Activated CD4-positive, alpha-beta memory T cell treated with anti-CD3 and anti-CD28 coated beads, Interleukin-2, amount 10 ng/mL, durations not matched to agents 7 days and 5 days (primary cell): ENCODE data around the gene MCM8. TPM values are rescaled to one million over a fixed set of nuclear protein-coding genes. Genes with fewer than 3 reads are reported as not detected.
A peak's percentile ranks its signal among the peaks of the same experiment; 100 is the strongest.

Experiments
- CTCF ChIA-PET: fragments of 350-600 bp; sonication (Branson Sonifier 250); formaldehyde crosslinking; loops from one replicate; lab custom pipeline; 2021; ENCODE audit warnings: antibody characterized with exemption, inconsistent platforms; lab: Charles Lee
- POLR2A ChIA-PET: fragments of 350-600 bp; sonication (Branson Sonifier 250); formaldehyde crosslinking; loops from one replicate; lab custom pipeline; 2021; ENCODE audit warnings: antibody characterized with exemption; lab: Charles Lee
- DNase-seq: peaks from one replicate; pipeline ENCODE4 v3.0.0-alpha.2; 2020
- H3K27ac Mint-ChIP-seq: one replicate; pipeline ENCODE4 v1.8.0; 2021; ENCODE audit warnings: mild to moderate bottlenecking, mixed read lengths
- H3K27me3 Mint-ChIP-seq: one replicate; pipeline ENCODE4 v1.8.0; 2021; ENCODE audit warnings: mixed read lengths
- H3K36me3 Mint-ChIP-seq: one replicate; pipeline ENCODE4 v1.8.0; 2021; ENCODE audit warnings: low read depth, mixed read lengths
- H3K4me1 Mint-ChIP-seq: one replicate; pipeline ENCODE4 v1.8.0; 2021; ENCODE audit warnings: mixed read lengths
- H3K4me3 Mint-ChIP-seq: one replicate; pipeline ENCODE4 v1.8.0; 2021; ENCODE audit warnings: mild to moderate bottlenecking, mixed read lengths
- H3K9me3 Mint-ChIP-seq: one replicate; pipeline ENCODE4 v1.8.0; 2021; ENCODE audit warnings: mixed read lengths
- total RNA-seq, 2 experiments: library from RNA; stranded (reverse); gene quantifications; one replicate each; pipeline ENCODE4 v1.2.3, GENCODE V29; 2021

The MCM8 gene
- total RNA-seq, 2 experiments from 2014 or later: 33.2 to 34.5 TPM

DNA sequence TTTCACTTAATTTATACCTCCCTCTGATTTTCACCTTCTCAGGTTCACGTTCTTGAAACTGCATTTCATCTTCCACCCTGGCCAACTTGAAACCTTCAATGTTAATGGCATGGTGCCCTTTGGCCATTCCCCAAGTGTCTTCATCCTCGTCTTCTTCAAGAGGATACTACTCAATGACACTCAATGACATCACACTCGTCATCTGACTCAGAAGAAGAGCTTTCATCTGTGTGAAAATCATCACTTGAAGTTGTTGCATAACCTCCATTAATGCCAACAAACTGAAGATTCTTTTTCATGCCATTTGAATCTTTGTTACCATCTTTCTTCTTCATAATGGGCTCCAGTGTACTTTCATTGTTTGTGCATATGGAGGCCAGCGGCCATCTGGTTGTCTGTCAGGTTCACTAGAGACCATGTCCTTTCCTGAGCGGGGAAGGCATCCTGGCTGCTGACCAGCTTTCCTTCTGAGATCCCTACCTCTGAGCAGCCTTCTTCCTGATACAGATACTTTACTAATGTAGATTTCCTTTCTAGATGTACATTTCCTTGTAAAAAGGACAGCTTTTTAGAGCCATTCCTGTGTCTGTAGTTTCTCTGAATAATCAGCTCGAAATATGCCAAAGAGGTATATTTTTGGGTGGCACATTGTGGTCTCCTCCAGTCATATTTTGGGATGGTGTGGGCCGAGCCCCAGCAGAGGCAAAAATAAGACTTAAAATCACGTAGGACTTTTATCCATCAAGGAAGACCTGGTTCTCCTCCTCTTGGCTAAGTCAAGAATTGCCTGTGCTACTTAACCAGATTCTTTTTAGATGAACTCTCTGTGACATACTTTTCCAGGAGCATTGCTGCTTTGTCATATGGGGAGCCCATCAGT, 21.4 kb upstream of the MCM8 start:
- CTCF ChIA-PET: no interaction called here

GRCh38 chr20:5931411-5931810, 19.0 kb upstream of the MCM8 start:
- H3K9me3 Mint-ChIP-seq: no peaks in the 10 kb centered on the region
- ChIA-PET CTCF (no interaction called here), POLR2A (no interaction called here)
- H3K27me3 Mint-ChIP-seq: peaks cover 12% of the 10 kb centered on the region
- no peaks in the 10 kb centered on the region for H3K36me3 Mint-ChIP-seq
- DNase-seq: no peak
- H3K4me1 Mint-ChIP-seq: no peaks in the 10 kb centered on the region
- H3K4me3 Mint-ChIP-seq: no peak overlapping the region
- no peak overlapping the region for H3K27ac Mint-ChIP-seq

More for the DNA sequence above, 21.4 kb upstream of the MCM8 start:
- no peaks in the 10 kb centered on the region for H3K9me3 Mint-ChIP-seq
- no peaks in the 10 kb centered on the region for H3K4me1 Mint-ChIP-seq
- peaks cover 12% of the 10 kb centered on the region for H3K27me3 Mint-ChIP-seq
- no peaks in the 10 kb centered on the region for H3K36me3 Mint-ChIP-seq
- POLR2A ChIA-PET: no interaction called here
- H3K27ac Mint-ChIP-seq: no peak overlapping the region
- H3K4me3 Mint-ChIP-seq: no peak overlapping the region
- DNase-seq: no peak

- ChIA-PET POLR2A (no interaction called here), CTCF (interaction anchor here (0.9 kb wide), 1 partner anchor 139 kb away, joined by 3 read pairs; no protein-coding TSS in a partner anchor)
- H3K9me3 Mint-ChIP-seq: no peaks in the 10 kb centered on the region
Measured at GRCh38 chr20:5932796-5933195, 17.7 kb upstream of the MCM8 start.

DNA sequence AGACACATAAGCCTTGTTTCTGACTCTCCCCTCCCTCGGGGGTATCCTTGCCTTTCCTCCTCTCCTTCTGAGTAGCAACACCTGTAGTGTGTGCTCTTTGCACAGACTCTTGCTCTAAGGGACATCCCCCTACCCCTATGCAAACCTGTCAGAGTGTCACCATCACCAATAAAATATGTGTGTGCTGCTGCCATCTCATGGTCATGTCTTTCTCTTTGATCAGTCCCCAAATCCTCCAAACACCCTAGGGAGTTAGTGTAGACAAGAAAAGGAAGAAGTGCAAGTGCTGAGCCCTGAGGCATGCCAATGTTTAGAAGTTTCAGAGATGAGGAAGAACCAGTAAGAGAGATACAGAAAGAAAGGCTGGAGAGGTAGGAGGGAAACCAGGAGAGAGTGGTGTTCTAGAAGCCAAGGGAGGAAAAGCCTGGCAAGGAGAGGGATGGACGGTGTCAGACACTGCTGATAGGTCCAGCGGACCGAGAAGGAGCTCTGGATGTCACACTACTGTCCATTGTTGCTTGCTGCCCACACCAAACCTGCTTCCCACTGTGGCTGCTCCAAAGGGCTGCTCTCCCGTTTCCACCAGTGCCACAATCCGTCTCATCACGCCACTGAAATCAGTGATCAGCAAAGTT, 16.5 kb upstream of the MCM8 start:
- Mint-ChIP-seq H3K4me3 (no peak overlapping the region), H3K36me3 (peaks cover 13% of the 10 kb centered on the region), H3K4me1 (no peaks in the 10 kb centered on the region), H3K27me3 (peaks cover 2% of the 10 kb centered on the region), H3K9me3 (no peaks in the 10 kb centered on the region), H3K27ac (no peak overlapping the region)
- no peak for DNase-seq
- CTCF ChIA-PET: interaction anchor here (0.9 kb wide), 2 partner anchors 141 to 404 kb away, joined by 3 read pairs; no protein-coding TSS in a partner anchor
- POLR2A ChIA-PET: no interaction called here

More at GRCh38 chr20:5932796-5933195, 17.7 kb upstream of the MCM8 start:
- H3K4me3 Mint-ChIP-seq: no peak overlapping the region
- no peak overlapping the region for H3K27ac Mint-ChIP-seq
- H3K36me3 Mint-ChIP-seq: peaks cover 2% of the 10 kb centered on the region
- H3K4me1 Mint-ChIP-seq: no peaks in the 10 kb centered on the region
- DNase-seq: no peak
- peaks cover 4% of the 10 kb centered on the region for H3K27me3 Mint-ChIP-seq

GRCh38 chr20:5935384-5935783, 15.1 kb upstream of the MCM8 start:
- Mint-ChIP-seq H3K4me1 (no peaks in the 10 kb centered on the region), H3K36me3 (peaks cover 20% of the 10 kb centered on the region), H3K4me3 (no peak overlapping the region), H3K27ac (no peak overlapping the region), H3K9me3 (no peaks in the 10 kb centered on the region), H3K27me3 (no peaks in the 10 kb centered on the region)
- ChIA-PET POLR2A (no interaction called here), CTCF (interaction anchor here (0.9 kb wide), 1 partner anchor 8 kb away, joined by 6 read pairs; no protein-coding TSS in a partner anchor)
- no peak for DNase-seq

DNA sequence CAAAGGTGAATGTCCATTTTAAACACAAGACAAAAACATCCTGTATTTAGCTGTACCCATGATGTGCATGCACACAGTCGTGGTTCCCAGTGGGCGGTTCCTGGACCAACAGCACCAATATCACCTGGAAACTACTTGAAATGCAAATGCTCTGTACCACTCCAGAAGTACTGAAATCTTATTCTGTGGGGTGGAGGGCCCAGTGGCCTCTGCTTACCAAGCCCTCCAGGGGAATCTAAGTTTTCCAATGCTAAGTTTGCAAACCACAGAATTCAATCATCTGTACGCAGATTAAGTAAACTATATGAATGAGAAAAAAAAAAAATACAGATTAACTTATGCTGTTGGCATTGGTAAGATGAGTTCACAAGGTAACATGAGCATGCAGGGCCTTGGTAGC, 14.2 kb upstream of the MCM8 start:
- ChIA-PET CTCF (no interaction called here), POLR2A (no interaction called here)

DNA sequence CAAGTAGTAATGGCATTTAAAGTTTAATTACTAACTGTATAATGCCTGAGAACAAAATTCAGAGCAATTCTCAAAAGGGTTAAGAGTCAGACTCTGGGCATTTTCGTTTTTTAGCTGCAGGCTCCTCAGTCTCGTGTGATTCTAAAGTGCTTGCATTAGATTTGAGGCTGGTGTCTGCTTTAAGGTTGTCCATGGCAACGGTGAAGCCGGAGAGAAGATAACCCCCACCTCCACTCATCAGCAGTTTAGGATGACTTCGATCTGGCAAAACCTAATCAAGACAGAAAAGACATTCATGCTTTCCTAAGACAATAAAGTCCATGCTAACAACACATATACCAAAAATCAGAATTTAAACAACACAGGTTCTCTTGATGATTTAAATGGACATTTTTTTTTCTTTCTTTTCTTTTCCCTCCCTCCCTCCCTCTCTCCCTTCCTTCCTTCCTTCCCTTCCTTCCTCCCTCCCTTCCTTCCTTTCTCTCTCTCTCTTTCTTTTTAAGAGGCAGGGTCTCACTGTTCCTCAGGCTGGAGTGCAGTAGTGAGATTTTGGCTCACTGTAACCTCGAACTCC, 11.9 kb upstream of the MCM8 start:
- no peaks in the 10 kb centered on the region for H3K27me3 Mint-ChIP-seq
- H3K36me3 Mint-ChIP-seq: peaks cover 42% of the 10 kb centered on the region
- CTCF ChIA-PET: interaction anchor here (0.7 kb wide), 1 partner anchor 16 kb away, joined by 4 read pairs; no protein-coding TSS in a partner anchor
- H3K9me3 Mint-ChIP-seq: no peaks in the 10 kb centered on the region
- H3K27ac Mint-ChIP-seq: no peak overlapping the region
- POLR2A ChIA-PET: no interaction called here
- no peak for DNase-seq
- no peaks in the 10 kb centered on the region for H3K4me1 Mint-ChIP-seq
- no peak overlapping the region for H3K4me3 Mint-ChIP-seq

More for the DNA sequence above, 14.2 kb upstream of the MCM8 start:
- Mint-ChIP-seq H3K4me3 (no peak overlapping the region), H3K9me3 (no peaks in the 10 kb centered on the region), H3K4me1 (no peaks in the 10 kb centered on the region), H3K27ac (no peak overlapping the region), H3K27me3 (no peaks in the 10 kb centered on the region), H3K36me3 (peaks cover 20% of the 10 kb centered on the region)
- DNase-seq: no peak

DNA sequence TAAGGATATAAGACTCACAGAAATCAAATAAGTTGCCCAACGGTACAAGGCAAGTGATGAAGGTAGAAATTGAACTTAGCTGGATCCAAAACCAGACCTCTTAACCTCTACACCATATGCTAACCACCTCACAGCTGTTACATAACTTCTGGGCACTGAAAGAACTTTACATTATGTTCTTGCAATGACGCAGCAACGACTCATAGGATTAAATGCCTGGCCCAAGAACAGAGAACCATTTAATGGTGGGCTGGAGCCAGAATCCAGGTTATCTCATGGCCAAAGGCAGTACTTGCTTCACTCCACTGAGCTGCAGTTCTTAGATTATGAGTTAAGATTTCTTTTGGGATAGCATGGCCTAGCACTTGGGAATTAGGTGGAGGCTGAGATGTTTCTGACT, 4.5 kb upstream of the MCM8 start:
- peaks cover 53% of the 10 kb centered on the region for H3K4me1 Mint-ChIP-seq
- CTCF ChIA-PET: no interaction called here
- POLR2A ChIA-PET: no interaction called here
- no peaks in the 10 kb centered on the region for H3K27me3 Mint-ChIP-seq
- H3K36me3 Mint-ChIP-seq: peaks cover 62% of the 10 kb centered on the region
- no peaks in the 10 kb centered on the region for H3K9me3 Mint-ChIP-seq
- DNase-seq: no peak
- no peak overlapping the region for H3K4me3 Mint-ChIP-seq
- no peak overlapping the region for H3K27ac Mint-ChIP-seq

- Mint-ChIP-seq H3K27ac (peak overlapping the region; percentile 68), H3K4me1 (peaks cover 65% of the 10 kb centered on the region), H3K27me3 (no peaks in the 10 kb centered on the region), H3K36me3 (peaks cover 59% of the 10 kb centered on the region), H3K4me3 (peak overlapping the region; percentile 37), H3K9me3 (no peaks in the 10 kb centered on the region)
- DNase-seq: peak; percentile 63
- ChIA-PET POLR2A (interaction anchor here (1.0 to 1.5 kb wide), 6 partner anchors 11 to 354 kb away, joined by 3 to 8 read pairs (median 4); no protein-coding TSS in a partner anchor), CTCF (interaction anchor here (0.9 to 1.1 kb wide), 2 partner anchors 57 to 418 kb away, joined by 4 read pairs; no protein-coding TSS in a partner anchor)
Measured at GRCh38 chr20:5947276-5947675, 3.2 kb upstream of the MCM8 start.

DNA sequence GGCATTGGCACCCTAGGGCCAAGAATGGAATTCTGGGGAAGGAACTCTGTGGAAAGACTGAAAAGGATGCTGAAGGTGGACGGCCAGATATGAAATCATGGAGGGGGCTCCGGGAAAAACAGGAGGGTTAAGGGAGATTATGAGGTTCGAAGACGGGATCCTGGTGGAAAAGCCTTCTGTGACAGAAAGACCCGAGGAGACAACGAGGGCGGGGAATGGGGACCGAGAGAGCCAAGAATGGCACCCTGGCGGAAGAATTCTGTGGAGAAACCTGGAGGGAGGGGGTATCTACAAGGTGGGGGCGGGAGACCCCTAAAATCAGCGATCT, 545 bp upstream of the MCM8 start:
- Mint-ChIP-seq H3K36me3 (peaks cover 55% of the 10 kb centered on the region), H3K4me3 (peak overlapping the region; percentile 81), H3K9me3 (no peaks in the 10 kb centered on the region), H3K4me1 (peaks cover 81% of the 10 kb centered on the region), H3K27ac (peak overlapping the region; percentile 80), H3K27me3 (no peaks in the 10 kb centered on the region)
- ChIA-PET CTCF (no interaction called here), POLR2A (interaction anchor here (1.1 kb wide), 1 partner anchor 36 kb away, joined by 3 read pairs; no protein-coding TSS in a partner anchor)
- no peak for DNase-seq

GRCh38 chr20:5967469-5967868, 17.0 kb downstream of the MCM8 start:
- ChIA-PET POLR2A (no interaction called here), CTCF (no interaction called here)
- peaks cover 4% of the 10 kb centered on the region for H3K4me1 Mint-ChIP-seq
- no peaks in the 10 kb centered on the region for H3K27me3 Mint-ChIP-seq
- no peak for DNase-seq
- H3K9me3 Mint-ChIP-seq: no peaks in the 10 kb centered on the region
- H3K4me3 Mint-ChIP-seq: no peak overlapping the region
- peaks cover 66% of the 10 kb centered on the region for H3K36me3 Mint-ChIP-seq
- H3K27ac Mint-ChIP-seq: no peak overlapping the region

GRCh38 chr20:5968462-5968861, 18.0 kb downstream of the MCM8 start:
- POLR2A ChIA-PET: no interaction called here
- peaks cover 4% of the 10 kb centered on the region for H3K4me1 Mint-ChIP-seq
- peaks cover 67% of the 10 kb centered on the region for H3K36me3 Mint-ChIP-seq
- no peak overlapping the region for H3K4me3 Mint-ChIP-seq
- H3K27ac Mint-ChIP-seq: no peak overlapping the region
- no peak for DNase-seq
- CTCF ChIA-PET: no interaction called here
- no peaks in the 10 kb centered on the region for H3K9me3 Mint-ChIP-seq
- H3K27me3 Mint-ChIP-seq: no peaks in the 10 kb centered on the region
